Measurements from ENCODE around the gene TAP2.

DNA sequence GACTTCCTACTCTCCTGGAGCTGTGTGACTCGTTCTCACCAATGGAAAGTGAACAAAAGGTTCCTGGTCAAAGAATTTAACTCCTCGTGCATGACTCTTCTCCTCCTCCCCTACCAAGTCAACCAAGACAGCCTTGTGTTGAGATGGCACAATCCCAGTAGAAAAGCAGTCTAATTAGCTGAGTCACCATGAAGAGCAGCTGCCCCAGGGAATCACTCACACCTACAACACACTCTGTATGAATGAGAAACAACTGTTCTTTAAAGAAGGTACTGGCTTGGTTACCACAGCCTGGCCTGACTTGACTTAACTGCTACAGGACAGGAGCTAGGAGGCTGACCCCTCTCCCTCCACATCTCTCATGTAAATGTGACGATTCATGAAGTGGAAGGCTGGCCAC is 18.8 kb downstream of the TAP2 start:
- TF ChIP-seq EZH2 (IDR thresholded peaks at IDR 0.05; ENCODE audit: insufficient read depth, poor library complexity, severe bottlenecking) (no peak), EZH2phosphoT487 (IDR thresholded peaks at IDR 0.05; ENCODE audit: insufficient read depth, low read depth) (no peak)

All from GM23248 (cell line).